NB4 (cell line): Measurements from ENCODE around the gene NFX1.

Experiments used
- DNase-seq: peaks from one replicate; pipeline ENCODE4 v3.0.0; 2010; ENCODE audit warnings: low read depth
- H3K4me3 ChIP-seq: one replicate; pipeline ENCODE4 v1.5.1; 2011; ENCODE audit warnings: mild to moderate bottlenecking, low read depth, low read length, moderate library complexity
- MYC ChIP-seq: IDR thresholded peaks from 2 replicates; pipeline ENCODE4 v1.6.1; 2011; ENCODE audit warnings: low read depth, low read length
- POLR2A ChIP-seq: IDR thresholded peaks from 2 replicates; pipeline ENCODE4 v1.6.1; 2011; ENCODE audit warnings: mild to moderate bottlenecking; ENCODE audit not compliant: insufficient read length; ENCODE audit errors: extremely low read depth
- TF ChIP-seq, protein P1 (sequence below): IDR thresholded peaks from one replicate; pipeline ENCODE4 v1.5.1; 2012; ENCODE audit warnings: low read depth, low read length
- TF ChIP-seq, protein P2 (sequence below): IDR thresholded peaks from 2 replicates; pipeline ENCODE4 v1.6.1; 2011; ENCODE audit warnings: low read depth, low read length

The NFX1 gene

DNA sequence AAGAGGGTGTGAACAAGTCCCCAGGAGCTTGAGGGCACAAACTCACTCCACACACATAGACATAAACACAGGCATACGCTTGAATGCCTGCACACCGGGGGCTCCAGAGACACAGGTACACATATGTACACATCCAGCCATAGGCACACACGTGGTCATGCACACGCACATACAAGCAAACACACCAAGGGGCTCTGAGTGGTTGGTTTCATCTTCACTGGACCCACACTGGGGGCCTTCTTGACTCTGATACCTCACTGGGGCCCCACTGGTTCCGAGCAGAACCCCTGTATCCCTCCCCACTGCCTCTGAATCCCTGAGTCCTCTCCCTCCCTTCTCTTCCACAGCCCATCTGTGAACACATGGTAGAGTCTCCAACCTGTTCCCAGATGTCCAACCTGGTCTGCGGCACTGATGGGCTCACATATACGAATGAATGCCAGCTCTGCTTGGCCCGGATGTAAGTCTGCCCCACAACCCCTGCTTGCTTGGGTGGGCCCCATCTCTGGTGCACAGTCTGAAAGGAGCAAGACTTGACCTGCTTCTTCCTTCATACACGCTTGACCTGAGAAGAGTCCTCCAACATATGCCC, 44.0 kb upstream of the NFX1 start:
- no peak overlapping the region for H3K4me3 ChIP-seq
- no peak for DNase-seq
- no peak for TF ChIP-seq POLR2A
- TF ChIP-seq MYC, result no peak
- TF ChIP-seq, protein P1, sequence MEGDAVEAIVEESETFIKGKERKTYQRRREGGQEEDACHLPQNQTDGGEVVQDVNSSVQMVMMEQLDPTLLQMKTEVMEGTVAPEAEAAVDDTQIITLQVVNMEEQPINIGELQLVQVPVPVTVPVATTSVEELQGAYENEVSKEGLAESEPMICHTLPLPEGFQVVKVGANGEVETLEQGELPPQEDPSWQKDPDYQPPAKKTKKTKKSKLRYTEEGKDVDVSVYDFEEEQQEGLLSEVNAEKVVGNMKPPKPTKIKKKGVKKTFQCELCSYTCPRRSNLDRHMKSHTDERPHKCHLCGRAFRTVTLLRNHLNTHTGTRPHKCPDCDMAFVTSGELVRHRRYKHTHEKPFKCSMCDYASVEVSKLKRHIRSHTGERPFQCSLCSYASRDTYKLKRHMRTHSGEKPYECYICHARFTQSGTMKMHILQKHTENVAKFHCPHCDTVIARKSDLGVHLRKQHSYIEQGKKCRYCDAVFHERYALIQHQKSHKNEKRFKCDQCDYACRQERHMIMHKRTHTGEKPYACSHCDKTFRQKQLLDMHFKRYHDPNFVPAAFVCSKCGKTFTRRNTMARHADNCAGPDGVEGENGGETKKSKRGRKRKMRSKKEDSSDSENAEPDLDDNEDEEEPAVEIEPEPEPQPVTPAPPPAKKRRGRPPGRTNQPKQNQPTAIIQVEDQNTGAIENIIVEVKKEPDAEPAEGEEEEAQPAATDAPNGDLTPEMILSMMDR, result no peak
- TF ChIP-seq, protein P2, sequence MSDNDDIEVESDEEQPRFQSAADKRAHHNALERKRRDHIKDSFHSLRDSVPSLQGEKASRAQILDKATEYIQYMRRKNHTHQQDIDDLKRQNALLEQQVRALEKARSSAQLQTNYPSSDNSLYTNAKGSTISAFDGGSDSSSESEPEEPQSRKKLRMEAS, result no peak

DNA sequence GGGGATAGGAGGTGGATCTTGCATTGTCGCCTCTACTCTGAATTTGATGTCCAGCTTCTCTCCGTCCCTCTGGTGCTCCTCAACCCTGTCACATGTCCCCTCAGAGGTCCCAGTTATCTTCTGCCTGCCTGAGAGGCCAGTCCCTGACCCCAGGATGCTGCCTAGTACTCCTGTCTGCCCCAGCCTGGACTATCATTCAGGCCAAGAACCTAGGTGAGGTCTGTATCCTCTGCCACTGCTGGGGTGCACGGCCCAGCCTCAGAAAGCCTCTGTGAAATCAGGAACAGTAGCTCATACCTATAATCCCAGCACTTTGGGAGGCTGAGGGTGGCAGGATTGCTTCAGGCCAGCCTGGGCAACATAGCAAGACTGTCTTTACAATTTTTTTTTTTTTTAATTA, 41.7 kb upstream of the NFX1 start:
- TF ChIP-seq, protein P2, result no peak
- TF ChIP-seq POLR2A (no peak), MYC (no peak)
- TF ChIP-seq, protein P1, result no peak
- no peak overlapping the region for H3K4me3 ChIP-seq
- DNase-seq, result peak; percentile 12

DNA sequence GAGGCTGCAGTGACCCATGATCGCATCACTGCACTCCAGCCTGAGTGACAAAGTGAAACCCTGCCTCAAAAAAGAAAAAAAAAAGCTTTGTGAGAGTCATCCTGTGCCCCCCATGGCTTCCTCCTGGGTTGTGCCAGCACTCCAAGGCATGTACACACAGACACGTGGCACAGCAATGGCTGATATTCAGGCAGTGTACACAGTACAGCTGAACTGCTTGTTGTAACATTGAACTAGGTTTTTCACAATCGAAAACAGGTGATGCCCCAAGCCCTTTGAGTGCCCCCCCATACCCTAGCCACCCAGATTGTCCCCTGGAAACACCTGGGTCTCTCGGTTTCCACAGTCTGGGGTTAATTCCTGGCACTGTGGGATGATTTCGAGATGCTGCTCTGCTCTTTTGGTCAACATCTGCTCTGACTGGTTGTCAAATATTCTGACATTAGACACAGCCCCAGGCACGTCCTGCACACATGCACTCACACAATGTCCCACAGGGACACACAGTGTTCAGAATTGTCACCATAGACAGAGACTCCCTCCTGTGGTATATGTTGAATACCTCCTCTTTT, 41.1 kb upstream of the NFX1 start:
- peak; percentile 36 for DNase-seq
- no peak overlapping the region for H3K4me3 ChIP-seq
- TF ChIP-seq, protein P2, result no peak
- TF ChIP-seq POLR2A (no peak), MYC (no peak)
- TF ChIP-seq, protein P1, result no peak

DNA sequence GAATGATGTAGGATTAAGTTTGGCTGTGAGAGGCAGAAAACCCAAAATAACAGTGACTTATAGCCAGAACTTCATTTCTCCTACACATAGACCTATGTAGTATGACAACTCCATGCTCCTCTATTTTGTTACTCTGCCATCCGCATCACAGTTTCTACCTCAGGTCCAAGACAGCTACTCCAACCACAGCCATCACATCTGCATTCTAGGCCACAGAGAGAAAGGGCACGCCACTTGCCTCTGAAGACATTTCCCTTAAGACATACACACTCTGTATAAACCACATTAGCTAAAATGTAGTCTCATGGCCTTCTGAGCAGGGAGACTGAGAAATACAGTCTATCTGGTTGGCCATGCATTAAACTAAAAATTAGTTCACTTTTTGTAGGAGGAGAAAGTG, 40.3 kb upstream of the NFX1 start:
- TF ChIP-seq POLR2A (no peak), MYC (no peak)
- TF ChIP-seq, protein P1, result no peak
- TF ChIP-seq, protein P2, result no peak
- H3K4me3 ChIP-seq, result no peak overlapping the region
- no peak for DNase-seq

DNA sequence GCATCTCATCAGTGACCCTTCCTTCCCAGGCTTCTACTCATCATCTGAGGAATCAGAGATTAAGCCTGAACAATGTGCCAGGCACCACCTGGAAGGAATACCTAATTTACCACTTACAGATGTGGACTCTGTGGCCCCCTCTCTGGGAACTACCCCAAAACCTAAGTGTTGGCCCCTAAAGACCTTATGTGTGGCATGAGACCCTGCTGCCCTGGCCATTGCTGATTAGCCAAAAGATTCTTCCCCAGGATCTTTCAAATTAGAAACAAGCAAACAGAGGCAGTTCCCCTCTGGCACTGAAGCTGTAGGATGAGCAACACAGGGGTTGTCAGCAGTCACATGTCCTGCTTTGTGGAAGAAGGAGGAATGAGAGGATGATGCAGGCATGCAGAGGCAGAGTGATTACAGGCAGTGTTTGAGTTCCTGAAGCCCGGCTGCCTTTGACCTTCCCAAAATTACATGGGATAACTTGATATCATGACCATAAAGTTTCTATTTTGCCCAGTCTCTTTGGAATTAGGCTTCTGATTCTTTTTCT, 39.8 kb upstream of the NFX1 start:
- DNase-seq, result no peak
- no peak for TF ChIP-seq MYC
- TF ChIP-seq POLR2A, result peak; percentile 22
- H3K4me3 ChIP-seq, result no peak overlapping the region

DNA sequence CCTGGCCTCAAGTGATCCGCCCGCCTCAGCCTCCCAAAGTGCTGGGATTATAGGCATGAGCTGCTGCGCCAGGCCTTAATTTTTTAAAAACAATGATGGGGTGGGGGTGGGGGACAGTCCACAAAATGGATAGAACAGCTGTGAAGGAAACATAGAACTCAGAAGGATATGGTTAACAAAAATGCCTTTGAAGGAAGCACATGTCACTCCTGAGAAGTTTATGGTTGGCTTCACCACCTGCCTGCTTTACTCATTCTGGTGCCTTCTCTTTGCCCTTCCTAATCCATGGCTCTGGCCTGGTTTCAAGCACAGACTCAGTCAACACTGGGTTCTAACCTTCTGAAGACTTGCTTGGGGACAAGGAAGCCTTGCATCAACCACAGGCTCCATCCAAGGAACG, 36.1 kb upstream of the NFX1 start:
- no peak overlapping the region for H3K4me3 ChIP-seq
- TF ChIP-seq POLR2A (no peak), MYC (no peak)
- TF ChIP-seq, protein P2, result no peak
- TF ChIP-seq, protein P1, result no peak
- no peak for DNase-seq
